HG03175 (cell line): ENCODE results near the gene EIF3A.
"Not testable (repeated sequence)": the region's sequence is repeated elsewhere in the genome, so short reads cannot be mapped to it uniquely, and the experiment has no call there.

Experiments
- ATAC-seq: cut with Tn5 transposase; IDR thresholded peaks from one replicate; pipeline ENCODE4 v1.9.1; 2021; ENCODE audit warnings: mild to moderate bottlenecking, moderate library complexity; ENCODE audit not compliant: unreplicated experiment

The EIF3A gene

GRCh38 chr10:119080521-119081259, at the start of gene EIF3A:
Gene EIF3A, minus strand, starts transcription at chr10:119080817. Its CDS starts 141 bp downstream, at chr10:119080676.
- peak; percentile 86 for ATAC-seq

- no peak for ATAC-seq
These were observed 49.1 kb upstream of the EIF3A start for GRCh38 chr10:119129721-119130120.

- ATAC-seq, result no peak
These were observed 45.3 kb upstream of the EIF3A start for GRCh38 chr10:119125942-119126341.

GRCh38 chr10:119120875-119121274, 40.3 kb upstream of the EIF3A start:
- no peak for ATAC-seq

GRCh38 chr10:119120413-119120867, 39.8 kb upstream of the EIF3A start:
- ATAC-seq, result peak; percentile 91

GRCh38 chr10:119119400-119119799, 38.8 kb upstream of the EIF3A start:
- ATAC-seq, result no peak

GRCh38 chr10:119118231-119118630, 37.6 kb upstream of the EIF3A start:
- ATAC-seq, result no peak

GRCh38 chr10:119116326-119116951, 35.8 kb upstream of the EIF3A start:
- no peak for ATAC-seq

GRCh38 chr10:119115926-119116325, 35.3 kb upstream of the EIF3A start:
- ATAC-seq, result no peak

GRCh38 chr10:119113751-119114732, 33.4 kb upstream of the EIF3A start:
- ATAC-seq, result no peak

GRCh38 chr10:119112056-119112455, 31.4 kb upstream of the EIF3A start:
- ATAC-seq, result no peak

GRCh38 chr10:119107771-119108170, 27.2 kb upstream of the EIF3A start:
- not testable (repeated sequence) for ATAC-seq

GRCh38 chr10:119107106-119107505, 26.5 kb upstream of the EIF3A start:
- not testable (repeated sequence) for ATAC-seq

- ATAC-seq, result not testable (repeated sequence)
These were observed 25.3 kb upstream of the EIF3A start for GRCh38 chr10:119105899-119106298.

GRCh38 chr10:119105155-119105554, 24.5 kb upstream of the EIF3A start:
- ATAC-seq, result no peak

GRCh38 chr10:119104654-119105015, 24.0 kb upstream of the EIF3A start:
- ATAC-seq, result peak; percentile 32

- ATAC-seq, result peak; percentile 85
These were observed 23.5 kb upstream of the EIF3A start, which contains the start of gene DENND10 for GRCh38 chr10:119103903-119104653. Gene DENND10, plus strand, starts transcription at chr10:119104113. Its CDS starts 30 bp downstream, at chr10:119104143.

GRCh38 chr10:119103241-119103902, 22.8 kb upstream of the EIF3A start:
- no peak for ATAC-seq

GRCh38 chr10:119101366-119102098, 20.9 kb upstream of the EIF3A start:
- ATAC-seq, result no peak
